GM19328 (cell line): ENCODE measurements around the gene WDR53.
"Not testable (repeated sequence)": the region's sequence is repeated elsewhere in the genome, so short reads cannot be mapped to it uniquely, and the experiment has no call there.

Experiments used
- ATAC-seq: cut with Tn5 transposase; IDR thresholded peaks from one replicate; pipeline ENCODE4 v1.9.1; 2021; ENCODE audit warnings: mild to moderate bottlenecking, moderate library complexity; ENCODE audit not compliant: unreplicated experiment

Gene WDR53

DNA sequence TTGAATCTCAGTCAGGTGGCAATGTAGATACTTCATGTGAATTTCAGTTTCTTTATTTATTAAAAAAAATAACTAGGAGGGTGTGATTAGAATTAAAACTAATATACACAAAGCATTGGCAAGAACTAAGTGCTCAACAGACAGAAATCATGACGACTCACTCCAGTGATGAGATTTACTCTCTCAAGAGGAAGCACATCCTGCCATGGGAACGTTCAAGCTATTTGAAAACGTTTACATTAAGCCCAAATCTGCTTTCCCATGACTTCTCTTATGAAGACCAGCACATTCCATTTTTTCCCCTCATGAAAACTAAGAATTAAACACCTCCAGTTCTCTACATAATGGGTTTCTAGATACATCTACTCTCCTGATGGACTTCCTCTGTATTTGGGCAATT, 8.5 kb downstream of the WDR53 start:
- ATAC-seq, result no peak

DNA sequence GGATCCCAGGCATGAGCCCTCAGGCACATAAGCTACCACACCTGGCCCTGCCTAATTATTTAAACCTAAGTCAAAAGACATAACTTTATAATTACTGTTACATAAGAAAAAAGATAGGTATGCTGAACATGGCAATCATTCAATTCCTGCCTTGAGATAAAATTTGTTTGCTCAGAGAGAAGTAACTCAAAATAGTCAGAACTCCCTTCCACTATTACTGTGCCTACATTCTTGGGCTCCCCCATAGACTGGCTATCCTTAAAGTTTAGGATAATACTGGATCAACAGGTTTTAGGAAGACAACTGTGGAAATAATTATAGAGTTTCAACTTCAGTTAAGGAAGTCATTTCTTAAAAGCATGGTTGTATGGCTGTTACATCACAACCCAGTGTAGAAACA, 9.9 kb downstream of the WDR53 start:
- no peak for ATAC-seq

DNA sequence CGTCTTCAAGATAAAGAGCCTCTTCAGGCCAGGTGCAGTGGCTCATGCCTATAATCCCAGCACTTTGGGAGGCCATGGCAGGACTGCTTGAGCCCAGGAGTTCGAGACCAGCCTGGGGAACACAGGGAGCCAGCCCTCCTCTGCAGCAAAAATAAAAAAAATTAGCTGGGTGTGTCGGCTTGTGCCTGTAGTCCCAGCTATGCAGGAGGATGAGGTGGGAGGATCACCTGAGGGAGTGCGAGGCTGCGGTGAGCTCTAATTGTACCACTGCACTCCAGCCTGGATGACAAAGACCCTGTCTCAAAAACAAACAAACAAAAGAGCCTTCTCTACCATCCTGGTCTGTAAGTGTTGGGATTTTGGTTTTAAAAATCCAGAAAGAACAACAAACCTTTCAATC, 11.1 kb downstream of the WDR53 start:
- ATAC-seq, result no peak

DNA sequence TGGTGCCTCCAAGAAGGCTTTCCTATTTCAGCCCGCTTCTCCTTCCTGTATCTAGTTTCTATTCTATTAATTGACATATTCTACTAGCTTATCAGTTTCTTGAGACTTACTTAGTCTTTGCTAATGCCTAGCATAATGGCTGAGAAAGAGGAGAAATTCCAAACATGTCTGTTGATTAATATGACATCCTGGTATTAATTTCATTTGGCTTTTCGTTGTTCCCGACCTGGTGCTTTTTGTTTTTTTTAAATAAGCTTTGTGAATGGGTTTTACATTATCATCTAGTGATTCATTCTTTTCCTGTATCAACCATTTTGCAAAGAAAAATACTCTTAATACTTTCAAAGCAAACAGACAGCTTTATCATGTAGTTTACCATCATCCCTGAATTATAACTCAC, 13.1 kb downstream of the WDR53 start:
- ATAC-seq, result no peak

DNA sequence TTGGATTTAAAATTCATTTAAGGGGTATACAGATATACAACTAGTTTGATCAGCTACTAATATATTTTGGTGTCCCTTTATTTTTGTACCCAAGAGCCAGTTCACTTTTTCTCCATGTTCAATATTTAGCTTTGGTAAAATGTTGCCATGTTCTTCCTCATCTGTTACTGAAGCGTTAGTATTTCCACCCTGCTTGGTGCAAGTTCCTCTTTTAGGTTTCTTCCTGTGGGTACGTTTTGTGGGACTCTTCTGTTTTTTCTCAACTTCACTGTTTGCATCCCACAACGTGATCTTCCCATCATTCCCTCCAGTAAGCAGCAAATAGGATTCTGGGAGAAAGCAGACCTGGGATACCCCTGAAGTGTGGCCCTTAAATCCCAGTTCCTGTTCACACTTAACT, 14.1 kb downstream of the WDR53 start:
- no peak for ATAC-seq

DNA sequence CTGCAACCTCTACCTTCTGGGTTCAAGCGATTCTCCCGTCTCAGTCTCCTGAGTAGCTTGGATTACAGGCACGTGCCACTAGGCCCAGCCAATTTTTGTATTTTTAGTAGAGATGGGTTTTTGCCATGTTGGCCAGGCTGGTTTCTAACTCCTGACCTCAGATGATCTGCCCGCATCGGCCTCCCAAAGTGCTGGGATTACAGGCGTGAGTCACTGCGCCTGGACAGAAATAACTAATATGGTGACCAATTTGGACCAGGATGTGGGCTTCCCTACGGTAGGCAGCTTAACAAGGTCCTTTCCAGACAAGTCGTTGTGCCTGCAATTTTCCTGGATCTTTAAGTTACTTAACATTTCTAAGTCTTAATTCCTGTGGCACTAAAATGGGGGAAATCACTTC, 14.8 kb downstream of the WDR53 start:
- ATAC-seq, result no peak

DNA sequence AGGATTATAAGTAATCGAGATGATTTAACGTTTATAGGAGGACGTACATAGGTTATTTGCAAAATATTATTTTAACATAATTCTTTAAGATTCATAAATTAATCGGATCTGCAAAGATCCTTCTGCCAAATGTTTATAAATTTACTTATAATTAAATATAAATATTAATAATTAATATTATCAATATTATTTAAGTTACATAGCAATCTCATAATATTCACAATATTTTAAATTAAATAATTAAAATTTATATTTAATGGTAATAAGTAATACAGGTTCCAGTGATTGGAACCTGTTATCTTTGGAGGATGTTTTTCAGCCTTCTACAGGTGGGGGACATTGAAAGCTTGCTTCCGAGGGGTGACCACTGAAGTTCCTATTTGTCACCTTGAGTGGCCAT, 16.1 kb downstream of the WDR53 start:
- ATAC-seq, result no peak

DNA sequence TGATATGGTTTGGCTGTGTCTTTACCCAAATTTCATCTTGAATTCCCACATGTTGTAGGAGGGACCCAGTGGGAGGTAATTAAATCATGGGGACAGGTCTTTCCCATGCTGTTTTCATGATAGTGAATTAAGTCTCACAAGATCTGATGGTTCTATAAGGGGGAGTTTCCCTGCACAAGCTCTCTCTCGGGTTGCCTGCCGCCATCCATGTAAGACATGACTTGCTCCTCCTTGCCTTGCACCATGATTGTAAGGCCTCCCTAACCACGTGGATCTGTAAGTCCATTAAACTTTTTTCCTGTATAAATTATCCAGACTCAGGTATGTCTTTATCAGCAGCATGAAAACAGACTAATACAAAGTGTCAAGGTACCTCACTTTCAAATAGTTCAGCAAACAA, 18.2 kb downstream of the WDR53 start:
- not testable (repeated sequence) for ATAC-seq

DNA sequence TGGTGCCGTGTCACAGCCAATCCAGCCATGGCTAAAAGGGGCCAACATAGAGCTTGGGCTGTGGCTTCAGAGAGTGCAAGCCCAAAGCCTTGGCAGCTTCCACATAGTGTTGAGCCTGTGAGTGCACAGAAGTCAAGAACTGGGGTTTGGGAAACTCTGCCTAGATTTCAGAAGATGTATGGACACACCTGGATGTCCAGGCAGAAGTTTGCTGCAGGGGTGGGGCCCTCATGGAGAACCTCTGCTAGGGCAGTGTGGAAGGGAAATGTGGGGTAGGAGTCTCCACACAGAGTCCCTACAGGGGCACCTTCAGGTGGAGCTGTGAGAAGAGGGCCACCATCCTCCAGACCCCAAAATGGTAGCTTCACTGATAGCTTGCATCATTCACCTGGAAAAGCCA, 19.0 kb downstream of the WDR53 start:
- not testable (repeated sequence) for ATAC-seq

DNA sequence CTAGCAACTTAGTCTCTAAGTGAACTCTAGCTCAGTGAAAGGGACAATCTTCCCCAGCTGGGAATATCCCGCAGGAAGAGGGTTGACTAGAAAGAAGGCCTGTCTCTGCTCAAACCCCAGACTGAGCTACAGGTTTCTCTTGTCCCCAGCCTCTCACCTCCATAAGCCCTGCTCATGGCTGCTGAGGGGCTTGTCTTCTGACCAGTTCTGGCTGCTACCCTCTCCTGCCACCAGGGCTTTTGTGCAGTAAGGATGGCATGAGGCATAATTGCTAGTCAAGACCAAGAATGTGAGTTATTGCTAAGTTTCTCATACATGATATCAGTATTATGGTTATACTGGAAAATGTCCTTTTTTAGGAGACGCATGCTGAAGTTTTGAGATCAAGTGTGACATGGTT, 21.3 kb downstream of the WDR53 start:
- ATAC-seq, result no peak

DNA sequence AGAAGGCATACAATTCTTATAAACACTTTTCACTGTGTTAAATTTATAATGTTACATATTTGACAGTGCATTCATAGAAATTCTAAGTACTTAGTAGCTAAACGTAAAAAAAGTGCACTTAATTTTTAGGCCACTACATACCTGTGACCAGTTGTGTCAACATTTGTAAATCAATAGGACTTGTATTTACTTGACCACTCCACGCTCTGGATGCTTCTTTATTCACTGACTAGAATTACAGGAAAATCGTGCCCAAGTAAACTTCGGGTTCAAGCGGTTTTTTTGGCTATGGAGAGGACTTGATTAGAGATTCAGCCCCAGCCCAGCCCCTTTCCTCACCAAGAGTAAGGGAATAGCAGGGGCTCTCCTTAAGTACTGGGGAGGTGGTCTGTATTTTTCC, 21.8 kb downstream of the WDR53 start:
- ATAC-seq, result no peak

DNA sequence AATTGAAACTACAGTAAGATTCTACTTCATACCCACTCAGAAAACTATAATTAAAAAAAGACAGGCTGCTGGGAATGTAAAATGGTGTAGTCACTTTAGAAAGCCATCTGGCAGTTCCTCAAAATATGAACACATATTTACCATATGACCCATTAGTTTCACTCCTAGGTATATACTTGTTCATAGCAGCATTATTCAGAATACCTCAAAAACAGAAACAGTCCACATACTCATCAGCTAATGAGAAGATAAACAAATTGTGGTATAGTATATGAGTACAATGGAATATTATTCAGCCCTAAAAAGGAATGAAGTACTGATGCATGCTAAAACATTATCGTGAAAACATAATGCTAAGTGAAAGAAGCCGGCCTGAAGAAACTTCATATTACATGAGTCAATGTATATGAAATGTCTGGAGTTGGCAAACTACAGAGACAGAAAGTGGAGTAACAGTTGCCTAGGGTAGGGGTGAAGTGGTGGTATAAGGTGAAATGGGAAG, 23.8 kb downstream of the WDR53 start:
- no peak for ATAC-seq

DNA sequence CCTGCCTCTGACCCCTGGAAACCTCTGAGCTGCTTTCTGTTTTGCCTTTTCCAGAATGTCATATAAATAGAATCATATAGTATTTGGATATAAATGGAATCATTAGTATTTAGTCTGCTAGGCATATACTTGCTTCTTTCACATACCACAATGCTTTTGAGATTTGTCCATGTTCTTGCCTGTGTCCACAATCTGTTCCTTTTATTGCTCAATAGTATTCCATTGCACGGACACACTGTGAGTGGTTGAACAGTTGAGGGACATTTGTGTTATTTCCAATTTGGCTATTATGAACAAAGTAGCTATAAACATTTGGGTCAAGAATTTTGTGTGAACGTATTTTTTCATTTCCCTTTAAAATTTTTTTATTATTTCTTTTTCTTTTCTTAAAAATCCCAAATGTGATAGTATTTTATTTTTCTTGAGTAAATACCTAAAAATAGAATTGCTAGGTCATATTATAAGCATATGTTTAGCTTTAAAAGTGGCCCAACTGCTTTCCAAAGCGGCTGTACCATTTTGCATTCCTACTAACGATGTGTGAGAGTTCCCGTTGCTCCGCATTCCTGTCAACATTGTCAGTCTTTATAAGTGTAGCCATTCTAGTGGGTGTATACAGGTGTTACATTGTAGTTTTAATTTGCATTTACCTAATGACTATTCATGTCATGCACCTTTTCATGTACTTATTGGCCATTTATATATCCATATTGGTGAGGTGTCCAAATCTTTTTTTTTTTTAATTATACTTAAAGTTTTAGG, 26.5 kb downstream of the WDR53 start:
- ATAC-seq, result no peak

DNA sequence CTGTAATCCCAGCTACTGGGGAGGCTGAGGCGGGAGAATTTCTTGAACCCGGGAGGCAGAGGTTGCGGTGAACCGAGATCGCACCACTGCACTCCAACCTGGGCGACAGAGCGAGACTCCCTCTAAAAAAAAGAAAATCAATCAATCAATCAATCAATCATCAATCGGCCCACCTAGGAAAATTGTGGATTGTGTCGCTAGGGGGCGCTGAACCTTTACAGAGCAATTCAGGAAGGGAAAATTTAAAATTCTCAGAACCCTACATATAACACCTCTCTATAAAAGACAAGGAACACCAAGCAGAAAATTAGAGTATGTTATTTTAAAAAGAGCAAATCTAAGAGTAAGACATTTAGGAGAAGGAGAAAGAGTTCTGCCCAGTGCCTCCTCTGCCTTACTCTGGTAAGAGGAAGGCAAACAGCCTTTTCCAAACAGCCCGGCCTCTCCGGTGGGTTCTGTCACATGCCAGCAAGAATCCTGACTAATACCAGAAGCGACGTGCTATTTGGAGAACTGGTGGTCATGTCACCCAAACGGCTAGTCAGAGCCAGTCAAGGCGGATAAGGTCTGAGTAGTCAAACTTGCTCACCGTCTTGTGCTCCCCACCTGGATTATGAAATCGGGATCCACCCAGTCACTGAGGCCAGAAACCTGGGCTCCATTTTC, 30.9 kb downstream of the WDR53 start:
- no peak for ATAC-seq

DNA sequence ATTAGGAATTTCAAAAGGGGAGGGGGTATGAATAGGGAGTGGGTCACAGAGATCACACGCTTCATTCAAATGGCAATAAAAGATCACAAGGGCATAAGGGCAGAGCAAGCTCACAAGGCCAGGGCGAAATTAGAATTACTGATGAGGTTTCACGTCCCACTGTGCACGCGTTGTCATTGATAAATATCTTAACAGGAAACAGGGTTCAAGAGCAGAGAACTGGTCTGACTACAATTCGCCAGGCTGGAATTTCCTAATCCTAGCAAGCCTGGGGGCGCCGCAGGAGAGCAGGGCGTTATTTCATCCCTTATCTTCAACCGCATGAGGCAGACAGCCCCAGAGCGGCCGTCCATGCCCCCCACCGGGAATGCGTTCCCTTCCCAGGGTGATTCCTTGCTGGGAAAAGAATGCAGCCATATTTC, 35.1 kb downstream of the WDR53 start:
- no peak for ATAC-seq

DNA sequence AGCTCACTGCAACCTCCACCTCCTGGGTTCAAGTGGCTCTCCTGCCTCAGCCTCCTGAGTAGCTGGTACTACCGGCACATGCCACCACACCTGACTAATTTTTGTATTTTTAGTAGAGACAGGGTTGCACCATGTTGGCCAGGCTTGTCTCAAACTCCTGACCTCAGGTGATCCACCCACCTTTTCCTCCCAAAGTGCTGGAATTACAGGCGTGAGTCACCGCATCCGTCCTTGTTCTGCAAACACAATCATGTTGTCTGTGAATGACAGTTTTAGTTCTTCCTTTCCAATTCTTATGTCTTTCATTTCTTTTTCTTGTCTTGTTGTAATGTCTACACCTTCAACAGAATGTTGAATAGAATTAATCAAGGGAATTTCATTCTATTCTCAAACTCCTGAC, 36.9 kb downstream of the WDR53 start:
- no peak for ATAC-seq

DNA sequence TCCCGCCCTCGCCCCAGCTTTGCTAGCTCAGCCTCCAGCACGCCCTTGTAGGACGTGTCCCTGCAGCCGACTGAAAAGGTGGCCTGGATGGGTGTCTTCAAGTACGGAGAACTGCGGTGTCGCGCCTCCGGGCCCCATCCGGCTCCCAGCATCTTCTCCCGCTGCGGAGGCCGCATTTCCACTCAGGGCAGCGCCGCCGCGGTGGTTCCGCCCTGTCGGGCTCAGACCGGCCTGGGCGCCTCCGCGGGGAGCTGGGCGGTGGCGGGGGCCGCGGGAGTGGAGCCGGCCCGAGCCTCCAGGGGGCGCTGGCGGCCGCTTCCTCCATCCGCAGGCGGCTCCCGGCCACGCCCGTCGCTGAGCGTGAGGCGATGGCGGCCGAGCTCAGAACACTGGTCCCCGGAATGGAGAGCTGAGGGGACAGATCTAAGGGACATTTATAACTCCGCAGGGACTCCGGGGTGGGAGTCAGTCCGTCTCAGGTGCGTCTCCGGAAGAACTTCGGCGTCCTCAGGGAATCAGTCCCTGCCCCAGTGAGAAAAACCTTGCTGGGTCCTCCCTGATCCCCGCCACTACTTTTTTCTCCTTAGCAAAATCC, 39.6 kb downstream of the WDR53 start:
- ATAC-seq, result peak; percentile 53

DNA sequence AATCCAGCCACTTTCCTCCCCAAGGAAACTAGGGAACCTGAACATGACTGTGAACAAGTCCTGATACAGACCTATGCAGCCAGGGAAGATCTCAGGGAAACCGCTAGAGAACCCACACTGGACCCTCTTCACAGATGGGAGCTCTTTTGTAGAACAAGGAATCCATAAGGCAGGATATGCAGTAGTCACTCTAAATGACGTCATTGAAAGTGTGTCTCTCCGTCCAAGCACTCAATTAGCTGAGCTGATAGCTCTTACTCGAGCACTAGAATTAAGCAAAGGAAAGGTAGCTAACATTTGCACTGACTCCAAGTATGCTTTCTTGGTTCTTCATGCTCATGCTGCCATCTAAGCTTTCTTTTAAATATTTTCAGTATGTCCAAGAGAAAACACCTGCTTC, 43.2 kb downstream of the WDR53 start:
- no peak for ATAC-seq

DNA sequence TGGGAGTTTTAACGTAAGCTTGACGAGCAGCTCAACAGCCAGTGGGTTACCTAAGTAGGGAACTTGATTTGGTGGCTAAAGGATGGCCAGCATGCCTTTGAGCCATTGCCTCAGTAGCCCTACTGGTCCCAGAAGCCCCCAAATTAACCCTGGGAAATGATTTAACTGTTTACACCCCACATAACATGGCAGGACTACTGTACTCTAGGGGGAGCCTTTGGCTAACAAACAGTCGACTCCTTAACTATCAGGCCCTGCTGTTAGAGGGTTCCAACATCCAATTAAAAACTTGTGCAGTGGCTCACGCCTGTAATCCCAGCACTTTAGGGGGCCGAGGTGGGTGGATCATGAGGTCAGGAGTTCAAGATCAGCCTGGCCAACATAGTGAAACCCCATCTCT, 43.8 kb downstream of the WDR53 start:
- no peak for ATAC-seq

DNA sequence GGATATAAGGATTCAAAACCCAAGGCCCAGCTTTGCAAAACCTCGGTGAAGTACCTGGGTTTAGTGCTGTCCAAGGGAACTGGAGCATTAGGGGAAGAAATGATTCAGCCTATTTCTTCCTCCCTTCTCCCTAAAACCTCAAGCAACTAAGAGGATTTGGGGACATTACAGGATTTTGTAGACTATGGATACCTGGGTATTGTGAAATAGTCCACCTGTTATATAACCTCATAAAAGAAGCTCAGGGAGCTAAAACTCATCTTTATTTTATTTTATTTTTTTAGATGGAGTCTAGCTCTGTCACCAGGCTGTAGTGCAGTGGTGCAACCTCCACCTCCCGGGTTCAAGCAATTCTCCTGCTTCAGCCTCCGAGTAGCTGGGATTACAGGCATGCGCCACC, 44.5 kb downstream of the WDR53 start:
- no peak for ATAC-seq

DNA sequence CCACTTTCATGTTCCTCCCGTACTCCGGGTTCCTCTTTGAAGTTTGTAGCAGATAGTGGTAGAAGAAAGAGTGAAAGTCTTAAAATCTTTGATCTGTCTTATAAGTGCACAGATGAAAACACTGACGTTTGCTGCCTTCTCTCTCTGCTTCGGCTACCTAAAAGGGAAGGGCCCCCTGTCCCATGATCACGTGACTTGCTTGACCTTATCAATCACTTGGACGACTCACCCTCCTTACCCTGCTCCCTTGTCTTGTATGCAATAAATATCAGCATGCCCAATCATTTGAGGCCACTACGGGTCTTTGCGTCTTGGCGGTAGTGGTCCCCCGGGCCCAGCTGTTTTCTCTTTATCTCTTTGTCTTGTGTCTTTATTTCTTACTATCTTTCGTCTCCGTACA, 47.1 kb downstream of the WDR53 start:
- ATAC-seq, result not testable (repeated sequence)

DNA sequence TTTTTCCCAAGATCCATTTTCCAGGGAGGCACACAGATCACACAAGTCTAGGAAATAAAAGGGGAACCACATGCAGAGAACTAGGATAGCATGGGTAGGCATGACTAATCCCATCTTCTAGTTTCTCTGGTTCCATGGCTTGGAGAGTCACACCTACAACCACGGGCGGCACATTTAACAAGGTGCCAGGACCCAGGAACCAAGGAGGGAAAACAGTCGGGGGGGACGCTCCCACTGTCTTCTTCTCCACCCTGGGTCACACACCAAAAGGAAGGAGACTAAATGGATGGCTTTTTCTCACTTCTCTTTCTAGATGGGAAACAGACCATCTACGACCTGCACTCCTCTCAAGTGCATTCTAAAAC, 48.7 kb downstream of the WDR53 start:
- no peak for ATAC-seq
